ENCODE results near the gene IMPA2.

DNA sequence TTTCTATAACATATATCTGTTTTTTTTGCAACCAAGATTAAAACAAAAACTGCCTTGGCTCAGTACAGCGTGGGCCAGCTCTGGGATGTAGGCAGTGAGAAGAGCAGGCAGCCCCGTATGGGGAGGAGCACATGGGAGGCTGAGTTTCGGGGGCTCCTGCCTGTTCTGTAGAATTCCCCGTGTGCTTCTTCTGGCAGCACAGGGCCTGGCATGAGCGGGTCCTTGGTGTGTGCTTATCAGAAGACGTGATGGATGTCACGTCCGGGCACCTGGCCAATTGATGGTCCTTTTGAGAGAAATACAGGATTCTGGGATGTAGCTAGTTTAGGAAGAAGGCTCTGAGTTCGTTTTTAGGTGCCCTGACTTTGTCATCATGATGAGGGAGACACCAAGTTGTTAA, 16.2 kb downstream of the IMPA2 start:
- TF ChIP-seq POLR2AphosphoS5 (IDR thresholded peaks at IDR 0.05) = no peak
- no peak for TF ChIP-seq POLR2A (IDR thresholded peaks at IDR 0.05)
- TF ChIP-seq EP300 (IDR thresholded peaks at IDR 0.05) = no peak
- TF ChIP-seq, protein P1, sequence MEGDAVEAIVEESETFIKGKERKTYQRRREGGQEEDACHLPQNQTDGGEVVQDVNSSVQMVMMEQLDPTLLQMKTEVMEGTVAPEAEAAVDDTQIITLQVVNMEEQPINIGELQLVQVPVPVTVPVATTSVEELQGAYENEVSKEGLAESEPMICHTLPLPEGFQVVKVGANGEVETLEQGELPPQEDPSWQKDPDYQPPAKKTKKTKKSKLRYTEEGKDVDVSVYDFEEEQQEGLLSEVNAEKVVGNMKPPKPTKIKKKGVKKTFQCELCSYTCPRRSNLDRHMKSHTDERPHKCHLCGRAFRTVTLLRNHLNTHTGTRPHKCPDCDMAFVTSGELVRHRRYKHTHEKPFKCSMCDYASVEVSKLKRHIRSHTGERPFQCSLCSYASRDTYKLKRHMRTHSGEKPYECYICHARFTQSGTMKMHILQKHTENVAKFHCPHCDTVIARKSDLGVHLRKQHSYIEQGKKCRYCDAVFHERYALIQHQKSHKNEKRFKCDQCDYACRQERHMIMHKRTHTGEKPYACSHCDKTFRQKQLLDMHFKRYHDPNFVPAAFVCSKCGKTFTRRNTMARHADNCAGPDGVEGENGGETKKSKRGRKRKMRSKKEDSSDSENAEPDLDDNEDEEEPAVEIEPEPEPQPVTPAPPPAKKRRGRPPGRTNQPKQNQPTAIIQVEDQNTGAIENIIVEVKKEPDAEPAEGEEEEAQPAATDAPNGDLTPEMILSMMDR (IDR thresholded peaks at IDR 0.05) = no peak
